CD1c-positive myeloid dendritic cell (primary cell): ENCODE measurements around the gene SMIM12.

Experiments used
- DNase-seq: peaks from one replicate; pipeline ENCODE4 v3.0.0-alpha.2; 2016; ENCODE audit errors: extremely low spot score

SMIM12 gene, protein sequence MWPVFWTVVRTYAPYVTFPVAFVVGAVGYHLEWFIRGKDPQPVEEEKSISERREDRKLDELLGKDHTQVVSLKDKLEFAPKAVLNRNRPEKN

GRCh38 chr1:34859446-34860200 lies at the start of gene SMIM12:
TSS of gene SMIM12 (minus strand) at chr1:34859749. CDS start at chr1:34855977, 3,772 bp downstream.
- peak; percentile 96 for DNase-seq

DNA sequence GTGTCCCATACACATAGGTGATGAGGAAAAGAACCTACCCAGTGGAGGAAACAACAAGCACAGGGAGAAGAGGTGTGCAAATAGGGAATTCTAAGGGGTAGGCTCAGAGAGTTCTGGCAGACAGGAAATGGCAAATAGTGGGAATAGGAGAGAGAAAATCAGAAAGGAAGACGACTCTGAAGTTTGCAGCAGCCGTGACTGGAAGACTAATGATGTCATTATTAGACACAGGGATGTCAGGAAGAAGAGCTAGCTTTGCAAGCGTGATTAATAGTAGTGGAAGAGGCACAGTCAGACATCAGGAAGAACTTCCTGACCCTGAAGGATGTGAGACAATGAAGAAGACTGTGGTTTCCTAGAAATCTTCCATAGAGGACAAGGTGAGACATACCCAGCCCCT lies 48.8 kb upstream of the SMIM12 start:
- no peak for DNase-seq

DNA sequence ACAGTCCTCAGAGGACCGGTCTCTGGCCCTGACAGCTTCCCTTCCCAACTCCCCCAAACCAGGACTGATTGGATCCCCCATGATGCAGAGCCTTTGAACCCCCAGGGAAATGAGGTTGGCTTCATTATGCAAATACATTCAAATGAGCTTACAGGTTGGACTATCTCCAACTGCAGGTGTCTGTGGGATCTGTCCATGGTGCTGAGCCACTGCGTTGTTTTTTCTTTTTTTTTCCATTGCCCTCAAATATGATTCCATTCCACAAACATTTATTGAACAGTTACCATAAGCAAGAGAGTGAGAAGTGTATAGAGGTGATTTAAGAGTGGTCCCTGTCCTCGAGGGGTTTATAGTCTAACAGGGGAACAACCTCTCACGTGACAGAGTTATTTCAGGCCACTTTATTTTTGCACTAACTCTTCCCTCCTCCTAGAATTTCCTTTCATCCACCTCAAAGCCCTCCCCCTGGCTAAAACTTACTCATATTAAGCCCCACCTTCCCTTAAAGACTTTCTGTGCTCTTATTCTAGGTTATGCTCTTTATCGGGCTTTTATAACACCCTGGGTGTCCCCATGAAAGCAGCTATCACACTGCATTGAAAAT lies 48.0 kb upstream of the SMIM12 start:
- no peak for DNase-seq

DNA sequence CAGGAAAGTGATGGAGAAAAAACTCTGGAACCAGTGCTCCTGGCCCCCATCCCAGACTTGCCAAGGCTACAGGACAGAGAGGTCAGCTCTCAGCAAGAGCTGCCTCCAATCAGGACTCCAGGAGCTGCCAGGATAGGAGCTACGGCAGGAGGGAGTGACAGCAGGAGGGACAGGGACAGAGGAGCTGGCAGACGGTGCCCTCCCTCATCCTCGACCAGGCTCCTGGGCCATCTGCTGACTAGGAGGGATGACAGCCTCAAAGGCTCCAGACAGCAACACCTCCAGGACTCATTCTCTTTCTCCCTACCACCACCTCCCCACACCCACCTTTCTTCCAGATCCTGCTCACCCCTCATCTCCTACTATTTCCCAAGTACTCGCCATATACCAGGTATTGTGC lies 47.2 kb upstream of the SMIM12 start:
- DNase-seq: no peak

GRCh38 chr1:34906222-34906621 lies 46.7 kb upstream of the SMIM12 start:
- no peak for DNase-seq

- no peak for DNase-seq
Measured at GRCh38 chr1:34905098-34905459, 45.5 kb upstream of the SMIM12 start.

DNA sequence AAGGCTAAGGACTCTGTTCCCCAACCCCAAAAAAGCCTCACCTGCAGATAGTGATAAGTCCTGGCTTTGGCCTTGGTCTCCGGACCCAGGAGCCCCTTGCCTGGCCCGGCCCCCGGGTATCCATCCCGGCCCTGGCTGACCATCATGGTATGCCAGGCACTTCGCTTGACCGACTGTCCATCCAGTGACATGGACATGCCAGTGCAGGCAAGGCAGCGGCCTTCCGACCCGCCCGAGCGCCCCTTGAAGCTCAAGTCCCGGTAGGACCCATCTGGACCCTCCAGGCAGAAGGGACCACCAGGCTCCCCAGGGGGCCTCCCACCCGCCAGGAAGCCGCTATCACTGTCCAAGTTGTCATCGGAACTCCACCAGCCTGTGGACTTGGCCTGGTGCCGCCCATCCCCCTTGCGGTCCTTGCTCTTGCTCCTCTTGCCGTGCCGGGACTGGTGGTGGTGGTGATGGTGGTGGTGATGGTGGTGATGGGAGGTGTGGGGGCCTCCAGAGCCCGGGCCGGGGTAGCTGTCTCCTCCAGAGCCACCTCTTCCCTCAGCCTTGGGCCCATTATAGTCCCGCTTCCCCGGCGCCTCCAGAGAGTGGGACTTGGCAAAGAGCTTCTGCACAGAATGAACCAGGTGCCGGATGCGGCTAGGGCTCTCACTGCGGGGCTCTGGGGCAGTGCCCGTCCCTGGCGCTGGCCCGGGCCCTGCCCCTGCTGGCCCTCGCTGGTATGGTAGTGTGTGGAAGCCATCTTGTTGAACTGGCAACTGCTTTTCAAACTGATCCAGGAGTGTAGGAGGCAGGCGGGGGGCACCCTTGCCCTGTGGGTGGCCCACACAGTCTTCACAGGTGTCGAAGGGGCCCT lies 44.9 kb upstream of the SMIM12 start:
- DNase-seq: no peak

DNA sequence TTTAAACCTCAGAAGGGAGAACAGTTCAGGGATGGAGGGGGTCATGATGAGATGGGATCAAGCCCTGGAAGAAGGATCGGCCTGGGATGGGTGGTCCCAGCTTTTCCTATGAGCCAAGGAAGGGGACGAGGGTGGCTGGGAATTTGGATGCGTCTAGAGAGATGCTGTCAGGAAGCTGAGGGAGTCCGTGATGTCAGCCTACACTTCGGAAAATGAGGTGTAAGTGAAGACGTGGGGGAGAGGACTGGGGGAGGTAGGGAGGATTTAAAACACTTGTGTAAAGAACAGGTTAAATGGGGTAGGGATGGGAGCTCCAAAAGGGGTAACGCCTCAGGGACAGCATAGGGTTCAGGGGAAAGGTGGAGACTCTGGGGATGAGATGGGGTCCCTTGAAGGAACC lies 42.4 kb upstream of the SMIM12 start:
- DNase-seq: no peak

- no peak for DNase-seq
Measured at GRCh38 chr1:34900775-34901502, 41.4 kb upstream of the SMIM12 start.

DNA sequence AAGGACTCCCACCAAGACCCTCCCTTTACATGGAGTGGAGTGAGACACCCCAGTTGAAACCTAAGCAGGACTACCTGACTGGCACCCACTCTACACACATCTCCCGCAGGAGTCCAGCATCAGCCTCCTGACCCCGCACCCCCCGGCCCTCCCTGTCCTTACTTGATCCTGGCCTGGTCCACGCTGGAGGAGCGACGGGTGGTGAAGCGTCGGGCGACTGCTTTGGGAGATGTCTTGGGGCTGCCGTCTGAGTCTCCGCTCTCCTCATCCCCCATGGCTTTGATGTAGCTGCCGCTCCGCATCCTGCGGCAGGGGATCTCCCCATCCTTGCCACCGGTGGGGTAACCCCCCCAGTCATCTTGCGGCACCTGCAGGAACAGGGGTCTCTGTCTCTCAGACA lies 40.4 kb upstream of the SMIM12 start:
- DNase-seq: no peak

DNA sequence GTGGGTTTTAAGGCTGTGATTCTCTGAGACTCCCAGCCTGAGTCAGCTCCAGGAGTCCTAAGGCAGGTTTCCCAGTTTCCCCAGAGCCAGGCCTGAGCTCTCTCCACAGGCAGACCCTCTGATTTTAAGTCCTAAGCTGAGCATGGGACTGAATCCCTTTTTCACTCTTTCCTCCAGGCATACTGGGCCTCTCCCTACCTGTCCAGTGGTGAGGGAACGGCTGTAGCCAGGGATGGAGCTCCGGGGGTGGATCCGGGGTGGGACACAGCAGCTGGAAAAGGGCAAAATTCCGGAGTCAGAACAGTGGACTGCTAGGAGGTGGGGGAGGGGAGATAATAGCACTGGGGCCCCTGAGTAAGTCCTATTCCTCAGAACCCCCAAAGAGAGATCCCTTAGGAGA lies 39.9 kb upstream of the SMIM12 start:
- DNase-seq: no peak

GRCh38 chr1:34898330-34898761 lies 38.8 kb upstream of the SMIM12 start:
- no peak for DNase-seq

- no peak for DNase-seq
Measured at GRCh38 chr1:34896612-34897011, 37.1 kb upstream of the SMIM12 start.

GRCh38 chr1:34889705-34890104 lies 30.2 kb upstream of the SMIM12 start:
- no peak for DNase-seq

GRCh38 chr1:34887593-34887992 lies 28.0 kb upstream of the SMIM12 start:
- DNase-seq: no peak

GRCh38 chr1:34885405-34886247 lies 26.1 kb upstream of the SMIM12 start:
- peak; percentile 9 for DNase-seq

GRCh38 chr1:34884961-34885360 lies 25.4 kb upstream of the SMIM12 start:
- no peak for DNase-seq

- no peak for DNase-seq
Measured at GRCh38 chr1:34884536-34884935, 25.0 kb upstream of the SMIM12 start.

- no peak for DNase-seq
Measured at GRCh38 chr1:34879230-34879629, 19.7 kb upstream of the SMIM12 start.

- DNase-seq: no peak
Measured at GRCh38 chr1:34876406-34876805, 16.9 kb upstream of the SMIM12 start.
